GM12873 (cell line): Measurements from ENCODE around the gene FMO5.

Source experiments
- TF ChIP-seq, protein P1 (sequence below): IDR thresholded peaks from 2 replicates; pipeline ENCODE4 v1.5.1; 2012; ENCODE audit warnings: low read depth, mild to moderate bottlenecking, moderate library complexity, low read length, control low read depth; ENCODE audit not compliant: insufficient read depth; ENCODE audit errors: missing control alignments

The FMO5 gene

DNA sequence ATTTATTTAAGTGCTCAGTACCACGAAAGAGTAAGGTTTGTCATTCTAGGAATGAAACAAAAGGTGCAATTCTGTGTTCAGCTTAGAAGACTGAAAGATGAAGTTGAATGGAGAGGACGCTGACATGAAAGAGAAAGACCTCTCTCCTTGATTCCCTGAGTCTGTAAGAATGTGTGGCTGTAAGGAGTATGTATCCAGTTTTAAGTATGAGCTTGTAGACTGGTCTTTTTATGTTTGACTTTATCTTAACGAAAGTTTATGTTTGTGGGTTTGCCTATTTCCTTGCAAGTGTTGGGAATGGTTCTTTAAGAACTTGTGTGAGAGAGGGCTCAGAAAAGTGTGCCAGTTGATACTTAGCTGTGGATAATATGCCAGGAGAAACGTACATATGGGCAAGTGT is 18.7 kb upstream of the FMO5 start:
- TF ChIP-seq, protein P1, sequence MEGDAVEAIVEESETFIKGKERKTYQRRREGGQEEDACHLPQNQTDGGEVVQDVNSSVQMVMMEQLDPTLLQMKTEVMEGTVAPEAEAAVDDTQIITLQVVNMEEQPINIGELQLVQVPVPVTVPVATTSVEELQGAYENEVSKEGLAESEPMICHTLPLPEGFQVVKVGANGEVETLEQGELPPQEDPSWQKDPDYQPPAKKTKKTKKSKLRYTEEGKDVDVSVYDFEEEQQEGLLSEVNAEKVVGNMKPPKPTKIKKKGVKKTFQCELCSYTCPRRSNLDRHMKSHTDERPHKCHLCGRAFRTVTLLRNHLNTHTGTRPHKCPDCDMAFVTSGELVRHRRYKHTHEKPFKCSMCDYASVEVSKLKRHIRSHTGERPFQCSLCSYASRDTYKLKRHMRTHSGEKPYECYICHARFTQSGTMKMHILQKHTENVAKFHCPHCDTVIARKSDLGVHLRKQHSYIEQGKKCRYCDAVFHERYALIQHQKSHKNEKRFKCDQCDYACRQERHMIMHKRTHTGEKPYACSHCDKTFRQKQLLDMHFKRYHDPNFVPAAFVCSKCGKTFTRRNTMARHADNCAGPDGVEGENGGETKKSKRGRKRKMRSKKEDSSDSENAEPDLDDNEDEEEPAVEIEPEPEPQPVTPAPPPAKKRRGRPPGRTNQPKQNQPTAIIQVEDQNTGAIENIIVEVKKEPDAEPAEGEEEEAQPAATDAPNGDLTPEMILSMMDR, result no peak

DNA sequence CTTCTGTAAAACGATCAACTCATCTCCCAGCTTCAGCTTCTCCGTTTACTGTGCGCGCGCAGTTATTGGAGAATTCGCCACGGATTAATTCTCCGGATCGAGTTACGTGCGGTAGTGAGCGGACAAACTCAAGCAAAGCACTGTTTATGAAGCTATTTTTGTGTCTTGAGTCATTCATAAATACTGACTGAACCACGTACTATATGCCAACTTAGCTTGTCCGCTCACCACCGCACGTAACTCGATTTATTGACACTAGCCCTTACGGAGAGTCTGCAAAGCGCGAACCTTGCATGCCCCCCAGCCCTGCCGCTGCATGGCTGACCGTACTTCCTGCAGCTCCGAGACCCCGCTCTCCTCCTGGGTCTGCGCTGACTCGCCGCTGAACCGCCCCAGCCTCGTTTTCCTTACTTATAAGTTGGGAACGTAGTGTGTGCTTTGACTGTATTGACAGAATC is 18.1 kb upstream of the FMO5 start:
- TF ChIP-seq, protein P1, result no peak

DNA sequence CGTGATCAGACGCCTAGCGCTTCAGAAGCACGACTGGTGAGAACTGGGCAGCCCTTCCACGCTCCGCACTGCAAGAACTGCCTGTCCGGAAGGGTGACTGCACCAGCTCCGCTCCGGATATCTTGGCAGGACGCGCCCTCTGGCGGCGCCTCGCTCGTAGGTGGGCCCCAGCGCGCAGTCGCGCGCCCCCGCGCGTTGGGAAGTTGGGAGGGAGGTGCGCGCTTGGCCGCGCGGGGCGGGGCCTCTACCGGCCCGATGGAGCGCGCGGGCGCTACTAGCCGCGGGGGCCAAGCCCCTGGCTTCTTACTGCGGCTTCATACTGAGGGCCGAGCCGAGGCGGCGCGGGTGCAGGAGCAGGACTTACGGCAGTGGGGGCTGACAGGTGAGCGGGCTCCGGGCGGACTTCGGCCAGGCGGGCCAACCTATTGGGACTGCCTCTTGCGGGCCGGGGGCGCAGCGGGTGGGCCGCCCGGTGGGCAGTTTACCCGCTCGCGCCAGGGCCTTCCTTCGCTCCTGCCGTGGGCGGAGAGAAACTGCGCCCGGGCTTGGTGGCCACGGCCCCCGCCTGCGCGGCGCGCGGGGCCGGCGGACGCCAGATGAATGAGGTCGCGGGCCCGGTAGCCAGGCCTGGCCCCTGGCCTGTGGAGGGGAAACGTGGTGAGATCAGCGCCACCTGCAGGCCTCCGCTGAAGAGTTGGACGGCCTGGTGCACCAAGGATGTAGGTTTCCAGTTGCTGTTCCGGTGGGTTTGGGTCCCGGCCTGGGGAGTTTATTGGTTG is 17.5 kb upstream of the FMO5 start, which contains the start of gene CHD1L:
Gene CHD1L, plus strand, starts transcription at position 236 of the 779 bp plus-strand sequence. Its CDS starts 20 bp downstream, at position 256.
- TF ChIP-seq, protein P1, result peak; percentile 96

DNA sequence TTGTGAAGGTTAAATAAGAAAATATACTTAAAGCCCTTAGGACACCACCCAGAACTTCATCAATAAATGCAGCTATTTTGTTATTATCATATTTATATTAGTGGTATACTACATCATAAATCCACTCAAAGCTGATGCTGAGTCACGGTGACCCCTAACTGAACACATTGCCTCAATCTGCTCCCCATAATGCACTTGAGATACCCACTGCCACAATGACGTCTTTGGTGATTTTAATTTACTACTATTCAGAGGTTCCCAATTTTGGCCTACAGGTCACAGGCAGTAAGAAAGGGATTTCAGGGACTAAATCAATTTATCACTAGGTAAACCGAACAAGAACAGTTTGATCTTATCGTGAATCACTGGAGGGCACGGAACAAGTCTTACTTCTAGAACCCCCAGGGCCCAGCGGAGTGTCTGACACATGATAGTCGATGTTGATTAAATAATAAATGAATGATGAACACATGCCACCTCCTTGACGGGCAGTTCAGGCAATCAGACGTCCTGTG is 16.9 kb upstream of the FMO5 start:
- TF ChIP-seq, protein P1, result no peak

DNA sequence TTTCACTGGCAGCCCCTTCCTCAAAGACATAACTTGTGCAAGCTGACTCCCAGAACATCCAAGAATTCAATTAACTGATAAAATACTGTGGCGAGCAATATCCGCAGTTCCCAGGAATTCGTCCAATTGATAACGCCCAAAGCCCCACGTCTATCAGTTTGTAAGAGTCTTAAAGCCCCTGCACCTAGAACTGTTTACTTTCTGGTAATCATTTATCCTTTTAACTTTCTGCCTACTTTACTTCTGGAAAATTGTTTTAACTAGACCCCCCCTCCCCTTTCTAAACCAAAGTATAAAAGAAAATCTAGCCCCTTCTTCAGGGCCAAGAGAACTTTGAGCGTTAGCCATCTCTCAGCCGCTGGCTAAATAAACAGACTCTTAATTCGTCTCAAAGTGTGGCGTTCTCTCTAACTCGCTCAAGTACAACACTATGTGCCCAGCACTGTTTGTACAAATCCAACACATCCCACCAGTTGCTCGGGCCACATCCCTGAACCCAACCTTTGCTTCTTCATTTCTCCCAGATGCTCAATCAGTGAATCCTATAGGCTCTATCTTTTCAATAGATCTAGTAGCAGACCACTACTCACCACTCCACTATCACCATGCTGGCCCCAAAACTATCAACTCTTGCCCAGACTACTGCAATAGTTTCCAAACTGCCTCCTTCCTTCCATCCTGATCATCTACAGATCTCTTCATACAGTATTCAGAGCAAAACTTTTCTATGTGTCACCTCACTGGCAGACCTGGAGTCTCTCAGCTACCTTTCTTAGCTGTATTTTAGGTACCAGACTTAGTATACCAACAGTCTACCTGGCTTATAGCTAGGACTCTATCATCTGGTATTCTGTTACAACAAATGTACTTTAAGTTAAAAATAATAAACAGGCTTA is 14.0 kb upstream of the FMO5 start:
- TF ChIP-seq, protein P1, result no peak

DNA sequence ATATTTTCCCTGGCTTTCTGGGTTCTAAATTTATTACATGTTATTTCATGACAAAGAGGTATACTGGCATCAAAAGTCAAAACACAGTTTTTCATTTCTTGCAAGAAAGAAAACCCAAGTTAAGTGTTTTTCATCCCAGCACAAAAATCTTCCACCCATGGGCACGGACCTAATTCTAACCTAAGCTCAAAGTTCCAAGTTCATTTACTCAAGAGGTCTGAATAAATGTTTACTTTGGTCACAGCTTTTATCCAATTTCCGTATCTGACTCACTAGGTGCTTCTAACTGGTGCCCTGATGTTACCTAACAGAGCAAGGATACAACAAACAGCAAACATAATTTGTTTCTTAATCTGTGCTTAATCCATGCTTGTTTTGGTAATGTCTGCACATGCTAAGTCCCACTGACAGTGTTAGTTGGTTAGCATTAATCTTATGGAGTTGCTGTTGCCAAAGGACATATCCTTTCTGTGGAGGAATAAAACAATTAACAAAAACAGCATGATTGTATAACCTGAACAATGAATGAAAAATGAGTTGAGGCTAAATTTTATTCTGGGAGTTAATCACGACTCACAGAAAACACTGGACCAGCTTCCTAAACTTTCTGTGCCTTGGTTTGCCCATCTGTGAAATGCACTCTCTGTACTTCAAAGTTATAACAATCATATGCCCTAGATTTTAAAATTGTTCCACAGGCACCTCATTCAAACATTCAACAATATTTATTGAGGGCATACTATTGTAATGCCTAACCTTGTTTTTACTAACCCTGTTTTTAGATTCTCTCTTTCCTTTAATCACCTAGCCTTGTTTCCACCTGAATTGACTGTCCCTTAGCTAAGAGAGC is 13.1 kb upstream of the FMO5 start:
- TF ChIP-seq, protein P1, result no peak
